ENCODE results near the gene CLRN2.

DNA sequence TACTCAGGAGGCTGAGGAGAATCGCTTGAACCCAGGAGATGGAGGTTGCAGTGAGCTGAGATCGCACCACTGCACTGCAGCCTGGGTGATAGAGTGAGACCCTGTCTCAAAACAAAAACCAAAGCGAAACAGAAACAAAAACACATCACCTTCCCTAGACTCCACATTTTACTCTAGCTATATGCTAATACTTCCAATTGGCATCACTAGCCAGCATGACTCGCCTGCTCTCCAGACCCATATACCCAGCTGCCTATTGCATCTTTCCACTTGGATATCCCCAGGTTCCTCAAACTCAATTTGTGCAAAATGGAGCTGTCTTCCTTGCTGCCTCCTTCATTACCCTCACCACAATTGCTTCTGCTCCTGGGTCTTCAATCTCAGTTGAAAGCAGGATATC lies 39.6 kb downstream of the CLRN2 start:
- no peak for TF ChIP-seq POLR2AphosphoS5 (IDR thresholded peaks at IDR 0.05)
- no peak for TF ChIP-seq CTCF (IDR thresholded peaks at IDR 0.05)
- no peak for TF ChIP-seq POLR2A (IDR thresholded peaks at IDR 0.05)
